H1 (cell line): ENCODE results near the gene ZBTB16. TPM values are rescaled to one million over a fixed set of nuclear protein-coding genes. Genes with fewer than 3 reads are reported as not detected.

Experiments
- CTCF ChIA-PET: fragments of 300-600 bp; sonication (Branson Sonifier 250); formaldehyde crosslinking; loops from one replicate; lab custom pipeline; 2021; ENCODE audit not compliant: partially characterized antibody; lab: Charles Lee
- POLR2A ChIA-PET: fragments of 300-600 bp; sonication (Branson Sonifier 250); formaldehyde crosslinking; loops from one replicate; lab custom pipeline; 2021; ENCODE audit warnings: inconsistent platforms; ENCODE audit not compliant: partially characterized antibody; lab: Charles Lee
- DNase-seq, 2 experiments: peaks; one replicate each; pipeline versions ENCODE4 v3.0.0 to v3.0.0-alpha.2; 2010 to 2022; ENCODE audit warnings: low spot score in 2 of 2, low read depth in 1 of 2, mixed read lengths in 1 of 2
- FAIRE-seq: peaks from 2 replicates; lab custom pipeline; 2011; peaks lifted over from hg19 to GRCh38; lab: Jason Lieb, UNC
- H2AFZ ChIP-seq: 2 replicates; pipeline ENCODE4 v1.8.1; 2012; ENCODE audit warnings: low read length, inconsistent platforms
- H2AK5ac ChIP-seq: 2 replicates; pipeline ENCODE4 v1.6.1; 2013; ENCODE audit warnings: low read depth, low read length
- H2BK120ac ChIP-seq: replicated peaks from 2 replicates; pipeline ENCODE3; 2013; ENCODE audit warnings: low read depth, low read length, inconsistent platforms
- H2BK12ac ChIP-seq: 2 replicates; pipeline ENCODE4 v1.6.1; 2013; ENCODE audit warnings: low read depth, low read length
- H2BK15ac ChIP-seq: 2 replicates; pipeline ENCODE4 v1.6.1; 2013; ENCODE audit warnings: low read length
- H2BK20ac ChIP-seq: 2 replicates; pipeline ENCODE4 v1.6.1; 2013; ENCODE audit warnings: low read length
- H2BK5ac ChIP-seq: 2 replicates; pipeline ENCODE4 v1.6.1; 2013; ENCODE audit warnings: low read depth, low read length
- H3K14ac ChIP-seq: 2 replicates; pipeline ENCODE4 v1.6.1; 2013; ENCODE audit warnings: inconsistent platforms; ENCODE audit not compliant: insufficient read length
- H3K18ac ChIP-seq: 2 replicates; pipeline ENCODE4 v1.6.1; 2013; ENCODE audit warnings: low read length; ENCODE audit errors: extremely low read depth
- H3K23ac ChIP-seq: 2 replicates; pipeline ENCODE4 v1.6.1; 2013; ENCODE audit warnings: inconsistent platforms; ENCODE audit not compliant: insufficient read length
- H3K23me2 ChIP-seq: 2 replicates; pipeline ENCODE4 v1.6.1; 2013; ENCODE audit warnings: low read depth, low read length
- H3K27ac ChIP-seq: 2 replicates; pipeline ENCODE4 v1.6.1; 2011; ENCODE audit warnings: low read depth, low read length, inconsistent platforms
- H3K27me3 ChIP-seq, 4 experiments: replicated peaks in 1 of 4; 1 replicate in 1 of 4; 2 replicates in 3 of 4; pipeline versions ENCODE4 v1.6.1 to v1.8.1; 2011 to 2013; ENCODE audit warnings: low read length in 3 of 4, mild to moderate bottlenecking in 3 of 4, inconsistent platforms in 2 of 4, mixed read lengths in 2 of 4, moderate library complexity in 1 of 4; ENCODE audit not compliant: control insufficient read depth in 3 of 4, insufficient read depth in 3 of 4; ENCODE audit errors: extremely low read depth in 1 of 4
- H3K36me3 ChIP-seq, 4 experiments: 2 replicates each; pipeline versions ENCODE4 v1.6.1 to v1.8.1; 2011 to 2013; ENCODE audit warnings: mild to moderate bottlenecking in 4 of 4, low read length in 3 of 4, moderate library complexity in 2 of 4, control low read depth in 1 of 4, inconsistent platforms in 1 of 4; ENCODE audit not compliant: insufficient read depth in 4 of 4, control insufficient read depth in 2 of 4
- H3K4ac ChIP-seq: replicated peaks from 2 replicates; pipeline ENCODE3; 2013; ENCODE audit warnings: low read length, low read depth, mixed read lengths, inconsistent platforms; ENCODE audit not compliant: insufficient read length
- H3K4me1 ChIP-seq, 4 experiments: replicated peaks in 1 of 4; 1 replicate in 1 of 4; 2 replicates in 3 of 4; pipeline versions ENCODE4 v1.6.1 to v1.8.1; 2011 to 2013; ENCODE audit warnings: low read length in 3 of 4, inconsistent platforms in 2 of 4, mixed read lengths in 1 of 4; ENCODE audit not compliant: insufficient read depth in 4 of 4, control insufficient read depth in 3 of 4
- H3K4me2 ChIP-seq, 2 experiments: 2 replicates each; pipeline versions ENCODE4 v1.6.1 to v1.8.1; 2011 to 2013; ENCODE audit warnings: low read depth in 2 of 2, low read length in 2 of 2, control low read depth in 1 of 2, inconsistent platforms in 1 of 2, mild to moderate bottlenecking in 1 of 2; ENCODE audit not compliant: insufficient read depth in 1 of 2
- H3K4me3 ChIP-seq, 4 experiments: fragments of 200-600, 300-600 bp in 1 of 4; sonication (generic), shearing (Covaris generic), sonication (Bioruptor Twin) in 1 of 4; 2 replicates each; pipeline versions ENCODE4 v1.5.1 to v1.8.1; 2011 to 2016; ENCODE audit warnings: low read length in 4 of 4, low read depth in 3 of 4, control low read depth in 2 of 4, inconsistent platforms in 2 of 4, mild to moderate bottlenecking in 2 of 4, mixed read lengths in 1 of 4, moderate library complexity in 1 of 4; ENCODE audit not compliant: insufficient read depth in 2 of 4; ENCODE audit errors: extremely low read depth in 1 of 4
- H3K56ac ChIP-seq: replicated peaks from 2 replicates; pipeline ENCODE3; 2013; ENCODE audit warnings: low read depth, mild to moderate bottlenecking, mixed read lengths, low read length, inconsistent platforms; ENCODE audit not compliant: insufficient read length
- H3K79me1 ChIP-seq: 2 replicates; pipeline ENCODE4 v1.6.1; 2013; ENCODE audit warnings: low read depth, low read length, control low read depth
- H3K79me2 ChIP-seq, 2 experiments: 2 replicates each; pipeline versions ENCODE4 v1.6.1 to v1.8.1; 2012 to 2013; ENCODE audit warnings: low read length in 2 of 2, mild to moderate bottlenecking in 2 of 2, inconsistent platforms in 1 of 2; ENCODE audit not compliant: insufficient read depth in 2 of 2, control insufficient read depth in 1 of 2
- H3K9ac ChIP-seq, 4 experiments: replicated peaks in 1 of 4; 1 replicate in 1 of 4; 2 replicates in 3 of 4; pipeline versions ENCODE4 v1.6.1 to v1.8.1; 2011 to 2013; ENCODE audit warnings: low read depth in 3 of 4, low read length in 3 of 4, control low read depth in 2 of 4, mild to moderate bottlenecking in 2 of 4, moderate library complexity in 2 of 4, inconsistent platforms in 1 of 4; ENCODE audit errors: extremely low read depth in 1 of 4
- H3K9me3 ChIP-seq, 2 experiments: 2 replicates each; pipeline versions ENCODE4 v1.6.1 to v1.8.1; 2012 to 2013; ENCODE audit warnings: mild to moderate bottlenecking in 2 of 2, moderate library complexity in 2 of 2, control low read depth in 1 of 2, inconsistent platforms in 1 of 2, low read depth in 1 of 2, low read length in 1 of 2, mixed read lengths in 1 of 2; ENCODE audit not compliant: insufficient read depth in 2 of 2
- H4K20me1 ChIP-seq, 2 experiments: replicated peaks in 1 of 2; 2 replicates each; pipeline versions ENCODE3 to v1.8.1; 2011 to 2013; ENCODE audit warnings: inconsistent platforms in 2 of 2, low read length in 2 of 2, mild to moderate bottlenecking in 1 of 2; ENCODE audit not compliant: insufficient read depth in 2 of 2, control insufficient read depth in 1 of 2
- H4K5ac ChIP-seq: 2 replicates; pipeline ENCODE4 v1.6.1; 2013; ENCODE audit warnings: low read length, low read depth, mixed read lengths, inconsistent platforms; ENCODE audit not compliant: insufficient read length
- H4K8ac ChIP-seq: 2 replicates; pipeline ENCODE4 v1.8.0; 2013; ENCODE audit warnings: mild to moderate bottlenecking, moderate library complexity, low read length, inconsistent platforms; ENCODE audit not compliant: insufficient read depth; ENCODE audit errors: extremely low read depth
- H4K91ac ChIP-seq: replicated peaks from 2 replicates; pipeline ENCODE3; 2013; ENCODE audit warnings: low read length, mixed read lengths, inconsistent platforms; ENCODE audit not compliant: insufficient read length
- CBX5 ChIP-seq: fragments of 300-800, 300-1000 bp; sonication (generic); IDR thresholded peaks from 2 replicates; pipeline ENCODE4 v1.7.1; 2016; ENCODE audit warnings: antibody characterized with exemption, low read length, low read depth
- CEBPB ChIP-seq: IDR thresholded peaks from 2 replicates; pipeline ENCODE4 v1.6.1; 2012; ENCODE audit warnings: low read depth, low read length
- CREB1 ChIP-seq: IDR thresholded peaks from 2 replicates; pipeline ENCODE4 v1.6.1; 2012; ENCODE audit warnings: inconsistent platforms
- E2F6 ChIP-seq: IDR thresholded peaks from 2 replicates; pipeline ENCODE4 v1.6.1; 2012; ENCODE audit warnings: inconsistent platforms
- EGR1 ChIP-seq: IDR thresholded peaks from 2 replicates; pipeline ENCODE4 v1.6.1; 2011; ENCODE audit warnings: low read depth, low read length, borderline replicate concordance
- GABPA ChIP-seq: IDR thresholded peaks from 2 replicates; pipeline ENCODE4 v1.6.1; 2011; ENCODE audit warnings: mild to moderate bottlenecking, low read length, moderate library complexity, borderline replicate concordance; ENCODE audit not compliant: insufficient read depth
- HDAC2 ChIP-seq, 2 experiments: fragments of 300-600 bp in 1 of 2; sonication (generic) in 1 of 2; IDR thresholded peaks; 2 replicates each; pipeline ENCODE4 v1.6.1; 2011 to 2012; ENCODE audit warnings: low read depth in 2 of 2, low read length in 2 of 2, mild to moderate bottlenecking in 2 of 2, moderate library complexity in 2 of 2, borderline replicate concordance in 1 of 2, inconsistent platforms in 1 of 2
- KDM1A ChIP-seq: fragments of 200-600, 300-600 bp; sonication (generic); IDR thresholded peaks from 2 replicates; pipeline ENCODE4 v1.7.1; 2016; ENCODE audit warnings: mild to moderate bottlenecking, low read length, borderline replicate concordance
- MAFK ChIP-seq: IDR thresholded peaks from 2 replicates; pipeline ENCODE4 v1.6.1; 2012; ENCODE audit warnings: low read depth, mild to moderate bottlenecking, improper control_type of control experiment, low read length
- POLR2A ChIP-seq, 2 experiments: IDR thresholded peaks; 1 replicate in 1 of 2; 2 replicates in 1 of 2; pipeline ENCODE4 v1.6.1; 2011; ENCODE audit warnings: low read depth in 2 of 2, low read length in 2 of 2, mild to moderate bottlenecking in 2 of 2; ENCODE audit errors: control extremely low read depth in 1 of 2
- RFX5 ChIP-seq: IDR thresholded peaks from 2 replicates; pipeline ENCODE4 v1.6.1; 2011; ENCODE audit warnings: low read depth, low read length, improper control_type of control experiment, borderline replicate concordance
- SIX5 ChIP-seq: IDR thresholded peaks from 2 replicates; pipeline ENCODE4 v1.6.1; 2011; ENCODE audit warnings: mild to moderate bottlenecking, low read depth, low read length
- SP1 ChIP-seq: IDR thresholded peaks from 2 replicates; pipeline ENCODE4 v1.6.1; 2011; ENCODE audit warnings: low read depth, low read length
- TAF1 ChIP-seq: IDR thresholded peaks from 2 replicates; pipeline ENCODE4 v1.6.1; 2011; ENCODE audit warnings: mild to moderate bottlenecking, low read depth, low read length
- TAF7 ChIP-seq: optimal IDR thresholded peaks from 2 replicates; pipeline ENCODE3; 2011; ENCODE audit warnings: low read depth, mild to moderate bottlenecking, inconsistent platforms, low read length, moderate library complexity, borderline replicate concordance
- WGBS, 2 experiments: shearing (Covaris generic) in 1 of 2; methylation state at CpG; one replicate each; pipeline versions ENCODE4 v1.1.6 to v1.1.7; 2013 to 2015; ENCODE audit warnings: low lambda C conversion rate in 2 of 2, mixed read lengths in 2 of 2, inconsistent platforms in 1 of 2, low coverage in 1 of 2, missing lambda C conversion rate in 1 of 2; ENCODE audit not compliant: insufficient replicate concordance in 2 of 2, insufficient coverage in 1 of 2, insufficient read length in 1 of 2; ENCODE audit errors: extremely low coverage in 1 of 2, missing lambda C conversion rate in 1 of 2; 5-methylcytosine and 5-hydroxymethylcytosine counted together
- polyA plus RNA-seq, 7 experiments: library from polyadenylated mRNA; depleted of rRNA in 3 of 7; stranded (reverse) in 5 of 7; unstranded in 2 of 7; fragments of >200 nt in 5 of 7; fragments of 200-250 nt in 2 of 7; gene quantifications; 1 replicate in 5 of 7; 2 replicates in 1 of 7; 4 replicates in 1 of 7; pipeline versions ENCODE4 v1.2.1 to v1.2.3, GENCODE V29; 2011 to 2013; ENCODE audit warnings: missing spikeins in 2 of 7, mixed read lengths in 2 of 7
- total RNA-seq: library from RNA; stranded (reverse); fragmentation: NEBNext Ultra II Directional; extraction: Animal tissue kit (Norgen Biotek cat#: 25700); gene quantifications from 2 replicates; pipeline ENCODE4 v1.2.1, GENCODE V29; 2021

ZBTB16 gene
- total and polyA plus RNA-seq, 2 of the 8 experiments (the other 6 are each of a cell fraction or from before 2014, with no cell fraction given), result 0.12 to 0.61 TPM

GRCh38 chr11:114062272-114062671 lies 2.8 kb downstream of the ZBTB16 start:
- DNase-seq, result no peak
- Histone ChIP-seq H4K20me1 (peaks cover 0 to 10% of the 10 kb centered on the region in 2 experiments), H3K18ac (no peak overlapping the region)
- TF ChIP-seq E2F6 (no peak), MAFK (no peak), RFX5 (no peak), KDM1A (no peak), CEBPB (no peak), SIX5 (no peak), CBX5 (no peak), HDAC2 (IDR thresholded peaks at IDR 0.05; ENCODE audit: borderline replicate concordance in 1 of 2, low read depth in 2 of 2, low read length in 2 of 2) (no peak), EGR1 (no peak), TAF1 (no peak), GABPA (no peak), TAF7 (no peak), POLR2A (IDR thresholded peaks at IDR 0.05; ENCODE audit: control extremely low read depth in 1 of 2, low read depth in 2 of 2, low read length in 2 of 2) (no peak), SP1 (no peak), CREB1 (no peak)

More at GRCh38 chr11:114062272-114062671, 2.8 kb downstream of the ZBTB16 start:
- no peak overlapping the region for H2BK15ac ChIP-seq
- H4K8ac ChIP-seq, result no peak overlapping the region
- no peak overlapping the region for H3K9ac ChIP-seq
- H2BK120ac ChIP-seq, result no peak overlapping the region
- peaks cover 28% of the 10 kb centered on the region; the same call in 1 of the 2 replicates for H3K23me2 ChIP-seq
- H3K14ac ChIP-seq, result no peak overlapping the region
- no peak overlapping the region for H2AK5ac ChIP-seq
- ChIA-PET POLR2A (no interaction called here), CTCF (interaction anchor here (0.7 to 1.6 kb wide), 3 partner anchors 119 to 192 kb away, joined by 3 to 4 read pairs (median 3); no protein-coding TSS in a partner anchor)
- no peaks in the 10 kb centered on the region; a peak in 1 of 8 replicates for H3K36me3 ChIP-seq
- no peak overlapping the region for H2BK5ac ChIP-seq
- H3K4me2 ChIP-seq, result no peak overlapping the region; a peak in 1 of 4 replicates
- H3K27ac ChIP-seq, result no peak overlapping the region
- H3K79me2 ChIP-seq, result no peaks in the 10 kb centered on the region
- peaks cover 0 to 24% (median 12%) of the 10 kb centered on the region in 4 experiments; a peak in 6 of 7 replicates for H3K4me1 ChIP-seq
- H3K4ac ChIP-seq, result no peak overlapping the region
- no peak overlapping the region for H4K91ac ChIP-seq
- H3K79me1 ChIP-seq, result no peaks in the 10 kb centered on the region
- H2BK20ac ChIP-seq, result no peak overlapping the region
- H3K27me3 ChIP-seq, result peaks cover 45 to 77% (median 73%) of the 10 kb centered on the region in 4 experiments
- no peaks in the 10 kb centered on the region for H3K9me3 ChIP-seq
- H3K4me3 ChIP-seq, result no peak overlapping the region
- no peak for FAIRE-seq
- no peak overlapping the region for H2AFZ ChIP-seq
- H3K23ac ChIP-seq, result no peak overlapping the region
- H4K5ac ChIP-seq, result no peak overlapping the region
- no peak overlapping the region for H3K56ac ChIP-seq
- H2BK12ac ChIP-seq, result no peak overlapping the region
- whole genome bisulfite sequencing, 2 experiments, result 92% methylated on average over 9 of the region's 9 CpGs; no CpG with 5 or more reads in 1 of the 2 experiments
